GM21576 (cell line): ENCODE measurements around the gene AMDHD2.

Experiments
- ATAC-seq: cut with Tn5 transposase; IDR thresholded peaks from one replicate; pipeline ENCODE4 v1.9.1; 2021; ENCODE audit warnings: mild to moderate bottlenecking, moderate library complexity; ENCODE audit not compliant: unreplicated experiment

The AMDHD2 gene

DNA sequence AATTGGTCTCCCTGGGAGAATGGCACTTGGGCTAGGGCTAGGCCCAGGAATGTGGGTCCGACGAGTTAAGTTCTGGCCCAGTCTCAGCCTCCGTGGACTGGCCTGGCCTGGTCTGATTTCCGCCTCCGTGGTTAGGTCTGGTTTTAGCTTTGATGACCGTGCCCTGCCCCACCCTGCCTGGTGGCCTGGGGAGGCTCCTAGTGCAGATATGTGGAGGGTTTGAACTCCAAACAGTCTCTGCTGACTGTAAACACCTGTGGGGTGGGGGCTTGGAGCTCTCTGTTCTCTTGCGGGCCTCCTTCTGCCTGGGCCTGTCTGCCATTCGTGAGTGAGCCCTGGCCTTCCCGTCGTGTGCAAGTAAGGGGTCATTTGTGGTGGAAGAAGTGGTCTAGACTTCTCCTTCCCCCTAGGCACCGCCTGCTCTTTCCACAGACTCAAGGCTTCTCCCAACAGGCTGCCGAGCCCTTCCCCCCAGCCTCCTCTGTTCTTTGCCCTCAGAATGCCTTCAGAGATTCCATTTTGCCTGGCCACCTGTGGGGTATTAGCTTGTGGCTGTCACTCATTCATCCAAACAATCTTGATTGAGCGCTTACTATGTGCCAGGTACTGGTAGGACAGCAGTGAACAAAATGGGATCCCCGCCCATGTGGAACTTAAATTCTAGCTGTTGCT, 4.9 kb upstream of the AMDHD2 start:
- ATAC-seq, result no peak

DNA sequence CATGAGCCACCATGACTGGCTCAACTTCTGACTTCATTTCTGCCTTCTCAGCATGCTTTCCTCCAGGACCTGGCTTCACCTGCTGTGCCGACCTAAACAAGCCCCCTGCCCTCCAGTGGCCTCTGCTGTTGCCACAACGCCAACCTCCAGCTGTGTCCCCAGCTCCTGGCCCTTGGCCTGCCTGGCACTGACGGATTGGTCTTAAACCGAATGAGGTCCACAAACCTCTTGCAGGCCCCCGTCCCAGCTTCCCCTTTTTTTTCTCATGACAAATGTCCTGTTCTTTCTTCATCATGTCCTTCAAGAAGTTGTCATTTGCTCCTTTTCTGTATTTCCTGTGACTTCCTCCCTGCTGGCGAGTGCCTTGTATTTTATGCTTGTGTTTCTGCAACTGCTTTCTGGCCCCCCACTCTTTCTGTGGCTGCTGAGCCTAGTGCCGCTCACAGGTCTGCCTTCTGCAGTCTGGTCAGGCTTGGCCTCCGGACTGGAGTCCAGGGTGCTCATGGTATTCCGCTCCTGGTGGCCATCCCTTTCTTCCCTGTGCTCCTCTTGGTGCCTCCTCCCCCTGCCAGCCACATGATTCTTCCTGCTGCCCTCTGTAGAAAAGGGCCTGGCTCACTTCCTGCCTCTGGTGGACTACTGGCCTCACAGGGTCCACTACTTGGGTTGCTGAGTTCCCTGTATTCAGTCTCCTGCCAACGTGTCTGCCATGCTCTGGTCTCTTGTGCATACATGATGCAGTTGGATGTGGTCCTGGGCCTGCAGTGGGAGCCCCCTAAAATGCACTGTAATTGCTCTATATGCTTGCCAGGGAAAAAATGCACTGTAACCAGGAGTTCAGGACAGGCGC, 3.6 kb upstream of the AMDHD2 start:
- ATAC-seq, result no peak

DNA sequence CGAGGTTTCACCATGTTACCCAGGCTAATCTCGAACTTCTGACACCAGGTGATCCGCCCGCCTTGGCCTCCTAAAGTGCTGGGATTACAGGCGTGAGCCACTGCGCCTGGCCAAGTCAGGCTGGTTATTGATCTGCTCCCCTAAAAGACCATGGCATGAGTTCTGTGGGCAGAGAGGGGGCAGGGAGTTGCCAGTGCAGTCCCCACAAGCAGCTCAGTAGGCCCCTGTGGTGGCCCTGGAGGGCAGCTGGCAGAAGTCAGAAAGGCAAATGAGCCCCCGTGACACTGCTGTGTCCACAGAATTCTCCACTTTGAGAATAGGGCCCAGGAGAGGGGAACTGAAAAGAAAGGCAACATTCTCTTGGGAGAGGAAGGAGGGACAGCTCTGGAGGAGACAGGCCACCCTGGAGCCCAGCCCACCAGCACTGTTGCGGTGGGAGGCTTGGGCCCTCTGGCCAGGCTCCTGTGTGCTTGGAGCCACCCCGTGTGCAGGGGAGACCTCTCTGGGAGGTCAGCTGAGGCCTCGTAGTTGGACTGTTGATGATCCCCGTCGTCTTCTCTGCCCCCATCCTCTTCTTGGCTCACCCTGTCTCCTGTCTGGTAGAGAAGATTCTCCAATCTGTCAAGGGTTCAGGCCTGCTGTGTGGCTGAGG, 2.1 kb upstream of the AMDHD2 start:
- ATAC-seq, result no peak

DNA sequence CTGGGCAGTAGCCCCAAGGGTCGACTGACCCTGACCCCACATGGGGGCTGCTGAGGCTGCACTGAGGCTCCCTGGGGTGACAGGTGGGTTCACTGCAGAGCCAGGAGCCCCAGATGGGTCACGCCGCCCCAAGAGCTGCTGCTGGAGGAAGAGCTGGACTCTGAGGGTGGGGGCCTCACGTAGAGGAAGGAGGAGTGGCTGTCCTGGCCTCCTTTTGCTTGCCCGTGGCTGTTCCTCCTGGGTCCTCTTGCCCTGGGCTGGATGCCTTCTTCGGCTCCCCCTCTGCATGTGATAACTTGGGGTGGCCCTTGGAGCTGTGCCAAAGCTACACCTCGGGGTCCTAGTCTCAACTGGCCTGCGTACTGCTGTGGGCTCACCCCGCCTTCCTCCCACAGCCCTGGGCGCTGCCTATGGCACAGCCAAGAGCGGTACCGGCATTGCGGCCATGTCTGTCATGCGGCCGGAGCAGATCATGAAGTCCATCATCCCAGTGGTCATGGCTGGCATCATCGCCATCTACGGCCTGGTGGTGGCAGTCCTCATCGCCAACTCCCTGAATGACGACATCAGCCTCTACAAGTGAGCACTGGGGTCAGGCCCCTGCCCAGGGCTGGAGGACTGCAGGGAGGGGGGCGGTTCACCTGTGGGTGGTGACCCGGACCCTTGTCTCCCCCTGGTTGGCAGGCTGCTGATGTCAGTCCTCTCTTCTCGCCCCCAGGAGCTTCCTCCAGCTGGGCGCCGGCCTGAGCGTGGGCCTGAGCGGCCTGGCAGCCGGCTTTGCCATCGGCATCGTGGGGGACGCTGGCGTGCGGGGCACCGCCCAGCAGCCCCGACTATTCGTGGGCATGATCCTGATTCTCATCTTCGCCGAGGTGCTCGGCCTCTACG, 1.1 kb upstream of the AMDHD2 start:
- ATAC-seq, result no peak

DNA sequence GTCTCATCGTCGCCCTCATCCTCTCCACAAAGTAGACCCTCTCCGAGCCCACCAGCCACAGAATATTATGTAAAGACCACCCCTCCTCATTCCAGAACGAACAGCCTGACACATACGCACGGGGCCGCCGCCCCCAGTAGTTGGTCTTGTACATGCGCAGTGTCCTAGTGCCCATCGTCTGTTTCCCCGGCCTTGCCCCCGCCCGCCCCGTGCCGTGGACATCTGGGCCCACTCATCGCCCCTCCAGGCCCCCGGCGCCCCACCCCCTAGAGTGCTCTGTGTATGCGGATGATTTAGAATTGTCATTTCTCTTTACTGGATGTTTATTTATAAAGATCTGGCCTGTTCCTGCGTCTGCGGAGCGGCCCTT, 475 bp upstream of the AMDHD2 start:
- ATAC-seq, result no peak

DNA sequence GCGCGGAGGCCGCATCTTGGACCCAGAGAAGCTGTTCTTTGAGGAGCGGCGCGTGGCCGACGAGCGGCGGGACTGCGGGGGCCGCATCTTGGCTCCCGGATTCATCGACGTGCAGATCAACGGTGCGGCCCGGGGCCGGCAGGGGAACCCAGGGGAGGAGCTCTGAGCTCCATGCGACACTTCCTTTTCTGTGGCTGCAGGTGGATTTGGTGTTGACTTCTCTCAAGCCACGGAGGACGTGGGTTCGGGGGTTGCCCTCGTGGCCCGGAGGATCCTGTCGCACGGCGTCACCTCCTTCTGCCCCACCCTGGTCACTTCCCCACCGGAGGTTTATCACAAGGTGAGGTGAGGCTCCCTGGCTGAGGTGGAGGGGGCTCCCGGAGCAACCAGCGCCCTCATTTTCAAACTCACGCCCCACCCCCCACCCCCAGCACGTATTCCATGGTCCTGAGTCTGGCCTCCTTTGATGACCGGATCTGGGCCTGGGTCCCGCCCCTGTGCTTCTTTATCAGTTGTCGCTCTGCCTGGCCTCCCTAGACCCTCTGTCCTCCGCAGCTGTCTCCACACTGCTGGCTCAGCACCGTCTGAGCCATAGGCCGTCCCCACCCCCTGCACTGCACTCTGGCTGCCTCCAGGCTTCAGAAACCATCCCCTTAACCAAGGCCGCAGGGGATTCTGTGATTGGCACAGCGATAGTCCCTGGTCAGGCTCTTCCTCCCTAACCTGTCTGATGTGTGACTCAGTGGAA, 787 bp downstream of the AMDHD2 start:
- no peak for ATAC-seq

DNA sequence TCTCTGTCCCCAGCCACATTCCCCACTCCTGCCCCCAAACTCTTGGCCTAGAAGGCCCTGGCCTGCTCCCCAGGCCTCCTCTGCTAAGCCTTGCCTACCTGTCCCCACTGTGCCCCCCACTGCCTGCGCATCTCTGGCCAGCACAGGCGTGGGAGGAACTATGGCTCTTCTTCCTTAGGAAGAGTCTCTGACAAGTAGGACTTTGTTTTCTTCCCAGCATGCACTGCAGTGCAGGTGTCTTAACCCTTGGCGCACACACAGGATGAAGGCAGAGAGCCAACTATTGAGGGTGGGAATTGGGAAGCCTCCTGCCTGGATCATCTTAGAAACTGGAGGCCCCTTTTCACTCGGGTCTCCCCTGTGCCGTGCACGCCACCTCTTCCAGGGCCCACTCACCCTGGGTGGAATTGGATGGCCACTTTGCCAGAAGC, 3.6 kb downstream of the AMDHD2 start:
- ATAC-seq, result no peak

DNA sequence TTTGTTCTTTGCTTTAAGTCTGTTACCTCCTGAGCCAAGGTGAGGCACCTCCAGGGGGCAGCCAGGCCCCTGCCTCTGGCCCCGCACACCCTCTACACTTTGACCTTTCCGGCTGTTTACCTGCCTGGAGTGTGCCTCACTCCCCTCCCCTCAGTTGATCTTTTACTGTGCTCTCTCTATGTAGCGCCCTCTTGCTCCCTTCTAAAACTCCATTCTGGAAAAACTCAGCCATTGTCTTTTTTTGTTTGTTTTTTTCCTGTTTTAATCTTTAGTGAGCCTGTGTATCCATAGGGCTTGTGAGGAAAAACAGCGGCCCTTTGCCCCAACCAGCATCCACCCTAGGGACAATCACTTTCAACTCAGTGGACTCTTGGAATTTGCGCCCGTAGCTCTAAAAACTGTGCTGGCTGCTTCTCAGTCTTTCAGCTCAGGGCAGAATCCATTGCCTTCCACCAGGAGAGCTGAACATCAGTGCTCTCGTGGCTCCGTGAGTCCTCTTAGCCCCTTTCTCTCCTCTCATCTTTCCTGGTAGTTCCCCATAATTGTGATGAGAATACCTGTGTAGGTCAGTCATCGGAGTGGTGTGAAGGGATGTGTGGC, 4.3 kb downstream of the AMDHD2 start:
- no peak for ATAC-seq

DNA sequence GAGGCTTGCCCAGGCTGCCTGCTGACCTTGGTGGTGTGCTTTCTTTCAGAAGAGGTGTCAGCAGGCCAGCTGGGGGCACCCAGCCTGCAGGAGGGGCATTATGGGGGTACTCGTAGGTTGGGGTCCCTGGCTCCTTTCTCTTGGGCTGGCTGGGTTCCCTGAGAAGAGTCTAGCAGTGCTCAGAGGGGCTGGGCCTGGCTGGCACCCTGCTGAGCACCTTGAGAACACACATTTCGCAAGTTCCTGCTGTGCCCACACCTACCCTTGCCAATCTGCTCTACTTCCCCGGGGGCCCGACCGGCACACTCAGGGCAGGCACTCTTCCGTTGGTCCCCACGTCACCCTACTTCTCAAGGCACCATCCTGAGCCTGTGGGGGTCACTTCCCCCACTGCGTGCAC, 6.0 kb downstream of the AMDHD2 start:
- no peak for ATAC-seq

DNA sequence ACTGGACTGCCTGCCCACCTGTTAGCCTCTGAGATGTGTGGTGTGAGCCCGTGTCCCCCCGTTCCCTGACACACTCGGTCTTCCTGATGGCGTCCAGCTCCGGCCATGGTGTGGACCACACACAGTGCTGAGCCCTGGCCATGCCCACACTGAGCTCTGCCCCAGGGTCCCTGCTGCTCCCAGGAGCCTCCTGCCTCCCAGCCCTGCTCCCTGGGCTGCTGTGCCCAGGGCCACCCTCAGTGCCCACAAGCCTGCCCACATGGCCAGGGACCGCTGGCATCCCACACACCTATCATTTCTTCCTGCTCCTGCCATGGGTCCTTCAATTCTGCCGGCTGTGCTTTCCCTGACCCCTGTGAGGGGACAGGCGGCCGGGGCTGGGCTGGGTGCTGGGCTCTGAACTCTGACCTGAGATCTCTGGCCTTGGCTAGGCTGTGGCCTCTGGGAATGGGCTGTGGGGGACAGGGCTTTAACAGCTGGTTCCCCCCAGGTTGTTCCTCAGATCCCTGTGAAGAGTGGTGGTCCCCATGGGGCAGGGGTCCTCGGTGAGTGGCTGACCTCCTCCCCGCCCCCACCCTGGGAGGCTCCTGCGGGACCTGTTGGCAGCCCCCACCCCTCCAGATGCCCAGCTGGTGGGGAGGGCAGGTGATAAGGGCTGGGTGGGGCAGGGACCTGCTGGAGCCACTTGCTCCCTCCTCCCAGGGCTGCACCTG, 7.1 kb downstream of the AMDHD2 start:
- ATAC-seq, result no peak

DNA sequence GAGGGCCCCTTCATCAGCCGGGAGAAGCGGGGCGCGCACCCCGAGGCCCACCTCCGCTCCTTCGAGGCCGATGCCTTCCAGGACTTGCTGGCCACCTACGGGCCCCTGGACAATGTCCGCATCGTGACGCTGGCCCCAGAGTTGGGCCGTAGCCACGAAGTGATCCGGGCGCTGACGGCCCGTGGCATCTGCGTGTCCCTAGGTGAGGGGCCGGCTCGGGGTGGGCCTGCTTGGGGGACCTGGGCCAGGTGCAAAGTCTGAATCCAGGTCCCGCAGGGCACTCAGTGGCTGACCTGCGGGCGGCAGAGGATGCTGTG, 7.6 kb downstream of the AMDHD2 start:
- ATAC-seq, result no peak

DNA sequence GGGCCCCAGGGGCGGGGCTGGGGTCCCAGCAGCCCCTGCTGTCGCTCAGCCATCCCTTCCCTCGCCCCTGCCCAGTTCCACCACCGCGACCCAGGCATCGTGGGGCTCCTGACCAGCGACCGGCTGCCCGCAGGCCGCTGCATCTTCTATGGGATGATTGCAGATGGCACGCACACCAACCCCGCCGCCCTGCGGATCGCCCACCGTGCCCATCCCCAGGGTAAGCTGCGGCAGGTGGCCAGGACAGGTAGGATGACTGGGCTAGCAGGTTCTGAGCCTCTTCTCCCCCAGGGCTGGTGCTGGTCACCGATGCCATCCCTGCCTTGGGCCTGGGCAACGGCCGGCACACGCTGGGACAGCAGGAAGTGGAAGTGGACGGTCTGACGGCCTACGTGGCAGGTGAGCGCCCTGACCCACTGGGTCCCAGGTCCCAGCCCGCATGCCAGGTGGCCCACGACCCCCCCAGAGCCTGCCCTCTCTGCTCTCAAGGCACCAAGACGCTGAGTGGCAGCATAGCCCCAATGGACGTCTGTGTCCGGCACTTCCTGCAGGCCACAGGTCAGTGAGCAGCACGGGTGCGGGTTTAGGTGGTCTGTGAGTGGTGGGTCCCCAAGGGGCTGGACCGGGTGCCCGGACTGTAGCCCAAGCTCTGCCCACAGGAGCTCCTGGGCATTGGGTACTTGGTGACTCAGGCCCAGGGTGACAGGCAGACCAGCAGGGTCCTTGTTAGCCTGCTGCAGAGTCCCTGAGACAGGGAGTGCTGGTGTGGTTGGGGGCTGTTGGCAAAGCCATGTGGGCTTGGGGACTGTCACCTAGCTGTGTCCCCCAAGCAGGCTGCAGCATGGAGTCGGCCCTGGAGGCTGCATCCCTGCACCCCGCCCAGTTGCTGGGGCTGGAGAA, 8.2 kb downstream of the AMDHD2 start:
- ATAC-seq, result no peak

DNA sequence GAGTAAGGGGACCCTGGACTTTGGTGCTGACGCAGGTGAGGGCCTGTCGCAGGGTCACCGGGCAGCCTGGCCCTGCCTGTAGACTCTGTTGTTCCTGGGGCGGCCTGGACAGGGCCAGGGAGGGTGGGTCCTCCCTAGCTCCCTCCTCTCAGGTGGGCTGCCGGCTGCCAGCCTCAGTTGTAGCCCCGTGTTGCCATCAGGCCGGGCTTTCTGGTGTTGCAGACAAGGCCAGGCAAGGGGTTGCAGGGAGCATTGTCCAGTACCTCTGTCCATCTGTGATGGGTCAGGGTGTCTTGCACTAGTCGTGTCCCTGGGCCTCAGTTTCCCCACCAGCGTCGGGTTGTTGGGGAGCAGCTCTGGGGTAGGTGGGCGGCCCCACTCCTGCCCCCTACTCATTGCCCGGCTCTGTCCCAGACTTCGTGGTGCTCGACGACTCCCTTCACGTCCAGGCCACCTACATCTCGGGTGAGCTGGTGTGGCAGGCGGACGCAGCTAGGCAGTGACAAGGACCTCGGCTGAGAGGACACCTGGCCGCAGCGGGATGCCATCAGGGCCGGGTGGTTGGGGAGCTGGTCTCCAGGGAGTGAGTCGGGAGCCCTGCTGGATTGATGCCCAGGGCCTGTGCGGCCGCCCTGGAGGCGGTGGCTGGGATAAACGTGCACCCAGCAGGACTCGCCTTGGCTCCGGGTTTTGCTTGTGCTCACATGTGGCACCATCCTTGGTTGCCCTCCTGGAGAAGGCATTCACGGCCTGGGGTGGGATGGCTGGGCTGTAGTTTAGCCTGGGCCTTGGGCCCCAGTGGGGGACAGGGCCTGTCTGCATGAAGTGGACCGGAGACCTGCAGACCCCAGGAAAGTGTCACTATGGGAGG, 9.1 kb downstream of the AMDHD2 start:
- ATAC-seq, result no peak

DNA sequence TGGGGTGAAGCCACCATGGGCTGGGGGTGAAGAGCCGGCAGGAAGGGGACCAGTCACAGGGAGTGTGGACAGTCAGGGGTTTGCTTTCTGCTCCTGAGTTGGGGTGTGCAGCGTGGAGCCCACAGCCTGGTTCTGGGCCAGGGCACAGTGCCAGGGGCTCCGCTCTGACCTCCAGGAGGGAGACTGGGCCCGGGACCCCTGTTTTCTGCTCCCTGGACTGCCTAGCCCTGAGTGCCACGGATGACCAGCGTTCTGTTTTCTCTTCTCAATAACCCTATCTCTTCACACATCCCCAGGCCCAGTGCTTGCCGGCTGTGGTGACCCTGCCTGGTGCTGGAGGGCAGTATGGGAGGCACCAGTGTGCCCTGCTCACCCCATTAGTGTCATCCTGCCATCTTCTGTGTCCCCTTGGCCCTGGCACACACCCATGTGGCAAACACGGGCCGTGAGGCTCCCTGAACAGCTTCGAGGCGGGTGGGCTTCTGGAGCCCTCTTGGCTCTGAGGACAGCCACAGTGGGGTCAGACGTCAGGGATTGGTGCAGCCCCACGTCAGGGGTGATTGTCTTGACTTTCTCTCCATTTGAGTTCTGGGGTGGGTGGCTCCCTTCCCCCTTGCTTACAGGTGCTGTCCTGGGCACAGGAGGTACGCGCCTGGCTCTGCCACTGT, 9.9 kb downstream of the AMDHD2 start:
- ATAC-seq, result no peak

DNA sequence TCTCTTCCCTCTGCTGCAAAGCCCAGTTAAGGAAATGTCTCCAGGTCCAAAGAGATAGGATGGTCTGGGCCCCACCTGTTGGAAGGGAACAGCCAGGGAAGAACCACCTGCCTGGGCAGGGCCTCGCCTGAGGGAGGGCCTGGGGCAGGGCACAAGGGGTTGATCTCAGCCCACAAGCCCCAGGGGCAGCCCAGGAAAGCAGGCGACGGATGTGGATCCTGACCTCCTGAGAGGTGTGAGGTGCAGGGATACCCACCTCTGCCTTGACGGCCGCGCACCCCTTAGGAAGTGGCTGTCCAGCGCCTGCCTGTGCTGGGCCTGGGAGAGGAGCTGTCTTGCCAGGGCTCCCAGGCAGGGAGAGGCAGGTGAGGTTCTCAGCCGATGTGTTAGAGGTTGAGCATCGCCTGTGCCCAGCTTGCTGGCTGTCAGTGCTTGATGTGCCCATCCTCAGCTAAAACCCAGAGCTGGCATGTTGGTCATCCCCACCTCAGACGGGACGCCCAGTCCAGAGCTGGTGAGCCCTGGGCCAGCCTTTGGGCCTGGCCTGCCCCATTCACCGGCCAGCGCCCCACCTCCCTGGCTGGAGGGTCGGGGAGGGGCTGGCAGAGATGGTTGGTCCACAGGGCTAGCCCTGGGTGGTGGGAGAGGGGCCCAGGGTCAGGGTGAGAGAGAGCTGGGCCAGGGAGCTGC, 10.6 kb downstream of the AMDHD2 start:
- ATAC-seq, result no peak

DNA sequence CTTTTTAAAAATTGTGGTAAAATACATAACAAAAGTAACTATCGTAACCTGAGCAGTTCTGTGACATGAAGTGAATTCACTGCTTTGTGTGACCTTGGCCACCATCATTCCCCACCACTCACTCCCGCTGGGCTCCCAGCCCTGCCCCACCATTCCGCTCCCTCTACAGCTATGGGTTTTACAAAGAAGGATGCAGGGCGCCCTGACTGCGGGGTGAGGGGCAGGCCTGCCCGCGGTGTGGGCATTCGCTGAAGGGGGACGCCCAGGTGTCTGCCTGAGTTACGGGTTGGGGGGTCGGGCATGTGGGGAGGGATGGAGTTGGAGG, 11.2 kb downstream of the AMDHD2 start, which contains the start of gene CEMP1:
TSS of gene CEMP1 (minus strand) at position 38 of the 325 bp plus-strand sequence. CDS start 335 bp downstream, outside the sequence.
- ATAC-seq, result no peak
